ENCODE measurements around the gene MAN2C1.

DNA sequence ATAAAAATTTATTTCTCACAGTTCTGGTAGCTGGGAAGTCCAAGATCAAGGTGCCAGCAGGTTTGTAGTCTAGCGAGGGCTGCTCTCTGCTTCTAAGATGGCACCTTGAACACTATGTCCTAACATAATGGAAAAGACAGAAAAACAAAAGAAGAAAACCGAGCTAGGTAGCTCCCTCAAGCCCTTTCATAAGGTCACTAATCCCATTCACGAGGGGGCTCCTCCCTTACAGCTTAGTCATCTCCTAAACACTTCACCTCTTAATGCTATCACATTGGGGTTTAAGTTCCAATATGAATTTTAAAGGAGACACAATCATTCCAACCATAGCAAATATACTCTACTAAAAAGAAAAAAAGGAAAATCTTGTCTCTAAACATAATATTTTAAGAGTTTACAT lies 62.2 kb downstream of the MAN2C1 start:
- TF ChIP-seq YY1 (IDR thresholded peaks at IDR 0.05; ENCODE audit: insufficient read depth, insufficient read length) (no peak), SUZ12 (IDR thresholded peaks at IDR 0.05; ENCODE audit: extremely low read depth, insufficient read depth, insufficient read length) (no peak), ZNF274 (IDR thresholded peaks at IDR 0.05; ENCODE audit: low read depth, low read length) (no peak)
